GM23338 (cell line): ENCODE measurements around the gene RNF13.

ENCODE experiments used
- CREB1 ChIP-seq: fragments of 250-450 bp; sonication (Bioruptor Pico); IDR thresholded peaks from 2 replicates; pipeline ENCODE4 v1.5.0; 2020; ENCODE audit warnings: low read depth, mild to moderate bottlenecking, moderate library complexity
- CTCF ChIP-seq, 2 experiments: fragments of 200-600 bp in 1 of 2; sonication (generic) in 1 of 2; conservative IDR thresholded peaks; 2 replicates each; pipeline versions ENCODE4 v1.5.1 to v1.6.1; 2016 to 2017; ENCODE audit warnings: antibody characterized with exemption in 2 of 2, low read depth in 2 of 2, mild to moderate bottlenecking in 2 of 2, moderate library complexity in 1 of 2
- EZH2 ChIP-seq: fragments of 200-600 bp; sonication (generic); IDR thresholded peaks from one replicate; pipeline ENCODE4 v1.8.0; 2017; ENCODE audit warnings: antibody characterized with exemption, mild to moderate bottlenecking, low read depth; ENCODE audit not compliant: unreplicated experiment
- EZH2phosphoT487 ChIP-seq: fragments of 200-600 bp; sonication (generic); IDR thresholded peaks from one replicate; pipeline ENCODE4 v1.8.1; 2018; ENCODE audit warnings: antibody characterized with exemption; ENCODE audit not compliant: unreplicated experiment
- JUNB ChIP-seq: IDR thresholded peaks from one replicate; pipeline ENCODE4 v1.6.1; 2016; ENCODE audit warnings: antibody characterized with exemption; ENCODE audit not compliant: unreplicated experiment
- POLR2AphosphoS5 ChIP-seq: IDR thresholded peaks from 2 replicates; pipeline ENCODE4 v1.6.1; 2016; ENCODE audit warnings: antibody characterized with exemption, low read depth
- REST ChIP-seq: IDR thresholded peaks from one replicate; pipeline ENCODE4 v1.6.1; 2018; ENCODE audit warnings: antibody characterized with exemption; ENCODE audit not compliant: unreplicated experiment
- STAT1 ChIP-seq: IDR thresholded peaks from one replicate; pipeline ENCODE4 v1.6.1; 2016; ENCODE audit warnings: antibody characterized with exemption; ENCODE audit not compliant: unreplicated experiment
- ZNF114 ChIP-seq: fragments of 250-450 bp; sonication (Bioruptor Pico); IDR thresholded peaks from 2 replicates; pipeline ENCODE4 v1.5.0; 2020; ENCODE audit warnings: mild to moderate bottlenecking, moderate library complexity

GRCh38 chr3:149858911-149859310, 45.9 kb downstream of the RNF13 start:
- TF ChIP-seq CTCF (conservative IDR thresholded peaks at IDR 0.05; ENCODE audit: low read depth in 2 of 2): no peak
- TF ChIP-seq POLR2AphosphoS5: no peak
- no peak for TF ChIP-seq EZH2phosphoT487
- TF ChIP-seq REST: no peak
- TF ChIP-seq ZNF114 (CRISPR knock-in tag): no peak
- TF ChIP-seq JUNB: no peak
- no peak for TF ChIP-seq CREB1 (CRISPR knock-in tag)
- TF ChIP-seq STAT1: no peak
- no peak for TF ChIP-seq EZH2
